ENCODE results near the gene LMF1. TPM values are rescaled to one million over a fixed set of nuclear protein-coding genes. Genes with fewer than 3 reads are reported as not detected.

Gene LMF1
- total and polyA plus RNA-seq, 2 of the 13 experiments (the other 11 are each of a cell fraction or from before 2014, with no cell fraction given) = 6.8 to 8.5 TPM

DNA sequence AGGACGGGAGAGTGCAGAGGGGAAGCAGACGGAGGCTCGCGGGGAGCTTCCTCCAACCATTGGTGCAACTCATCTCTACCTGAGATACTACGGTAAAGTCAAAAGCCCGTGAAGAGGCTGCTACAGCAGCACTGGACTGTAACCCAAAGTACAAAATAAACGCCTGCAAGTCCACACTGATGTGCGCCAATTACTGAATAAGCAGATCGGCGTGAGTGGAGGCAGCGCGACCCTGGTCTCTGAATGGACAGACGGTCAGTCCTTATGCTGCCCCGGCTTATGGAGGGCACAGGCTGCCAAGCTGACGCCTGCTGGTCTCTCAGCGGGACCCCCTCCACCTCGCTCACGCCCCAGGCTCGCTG, 58.5 kb downstream of the LMF1 start:
- Histone ChIP-seq H2AFZ (ENCODE audit: low read length) (no peak overlapping the region), H3K9ac (ENCODE audit: insufficient read depth, low read depth, low read length) (no peak overlapping the region), H3K27me3 (ENCODE audit: control insufficient read depth in 1 of 2, insufficient read depth in 2 of 2, low read length in 2 of 2) (no peaks in the 10 kb centered on the region), H3K27ac (ENCODE audit: extremely low read length, insufficient read depth, low read length) (peak overlapping the region; percentile 36), H3K9me3 (ENCODE audit: low read length) (no peaks in the 10 kb centered on the region; the same call in 1 of the 2 replicates), H3K36me3 (replicated peaks in 1 of 2; ENCODE audit: control insufficient read depth in 1 of 2, insufficient read depth in 2 of 2, low read length in 2 of 2) (no peaks in the 10 kb centered on the region), H3K79me2 (ENCODE audit: insufficient read depth, low read length) (no peaks in the 10 kb centered on the region), H3K4me3 (replicated peaks in 1 of 3; ENCODE audit: insufficient read depth in 1 of 3, low read depth in 2 of 3, low read length in 3 of 3) (peak overlapping the region in 1 of 3 experiments; percentile 38; a peak in 1 of 6 replicates), H3K4me1 (ENCODE audit: insufficient read depth, low read length) (peaks cover 33% of the 10 kb centered on the region), H3K4me2 (ENCODE audit: low read depth, low read length) (peak overlapping the region; percentile 33; the same call in 1 of the 2 replicates), H4K20me1 (ENCODE audit: insufficient read depth, low read length) (peaks cover 4% of the 10 kb centered on the region; the same call in 1 of the 2 replicates)
- no TSS peak for BruUV-seq (replicated peaks)
- no peak for DNase-seq (ENCODE audit: low spot score)
- ChIA-PET CTCF (ENCODE audit: low intra/inter-chr PET ratio, low total read pairs) (no interaction called here), POLR2A (interaction anchor here (2.4 kb wide), 1 partner anchor 60 kb away, joined by 7 read pairs; no protein-coding TSS in a partner anchor)
- in situ Hi-C loops (cut with HindIII; ENCODE audit: extremely low pct_ligation_motif_present, low pct_unique_long_range_greater_than_20kb) (no loop called here), intact Hi-C loops (cut with micrococcal nuclease; ENCODE audit: unreplicated experiment) (no loop called here)
- 73% methylated on average over 10 of the region's 19 CpGs for WGBS (ENCODE audit: low lambda C conversion rate)
- TF ChIP-seq NFKBIZ (CRISPR knock-in tag; IDR thresholded peaks at IDR 0.05) (no peak), CCDC6 (CRISPR knock-in tag; IDR thresholded peaks at IDR 0.05) (no peak), ZBTB38 (CRISPR knock-in tag; IDR thresholded peaks at IDR 0.05) (peak; percentile 85), RNF219 (CRISPR knock-in tag; IDR thresholded peaks at IDR 0.05) (no peak), ZNF282 (IDR thresholded peaks at IDR 0.05; ENCODE audit: partially characterized antibody) (no peak), PRDM10 (CRISPR knock-in tag; IDR thresholded peaks at IDR 0.05; ENCODE audit: low read depth) (no peak), JDP2 (CRISPR knock-in tag; IDR thresholded peaks at IDR 0.05; ENCODE audit: borderline replicate concordance) (no peak), ZBTB20 (CRISPR knock-in tag; IDR thresholded peaks at IDR 0.05; ENCODE audit: borderline replicate concordance, low read depth) (no peak)
- FAIRE-seq = no peak
- peak; percentile 42 for ATAC-seq

All from HepG2 (cell line).